Astrocyte (in vitro differentiated cells and primary cell): Measurements from ENCODE around the gene TTC9.

Experiments used
- EZH2 ChIP-seq: IDR thresholded peaks from 2 replicates; pipeline ENCODE4 v1.6.1; 2012; ENCODE audit warnings: mild to moderate bottlenecking, low read length, inconsistent platforms; ENCODE audit not compliant: insufficient read depth
- TF ChIP-seq, protein P1 (sequence below): IDR thresholded peaks from 2 replicates; pipeline ENCODE4 v1.5.1; 2011; ENCODE audit warnings: low read depth, mild to moderate bottlenecking, inconsistent platforms, low read length, moderate library complexity; ENCODE audit not compliant: insufficient read depth

- TF ChIP-seq, protein P1, sequence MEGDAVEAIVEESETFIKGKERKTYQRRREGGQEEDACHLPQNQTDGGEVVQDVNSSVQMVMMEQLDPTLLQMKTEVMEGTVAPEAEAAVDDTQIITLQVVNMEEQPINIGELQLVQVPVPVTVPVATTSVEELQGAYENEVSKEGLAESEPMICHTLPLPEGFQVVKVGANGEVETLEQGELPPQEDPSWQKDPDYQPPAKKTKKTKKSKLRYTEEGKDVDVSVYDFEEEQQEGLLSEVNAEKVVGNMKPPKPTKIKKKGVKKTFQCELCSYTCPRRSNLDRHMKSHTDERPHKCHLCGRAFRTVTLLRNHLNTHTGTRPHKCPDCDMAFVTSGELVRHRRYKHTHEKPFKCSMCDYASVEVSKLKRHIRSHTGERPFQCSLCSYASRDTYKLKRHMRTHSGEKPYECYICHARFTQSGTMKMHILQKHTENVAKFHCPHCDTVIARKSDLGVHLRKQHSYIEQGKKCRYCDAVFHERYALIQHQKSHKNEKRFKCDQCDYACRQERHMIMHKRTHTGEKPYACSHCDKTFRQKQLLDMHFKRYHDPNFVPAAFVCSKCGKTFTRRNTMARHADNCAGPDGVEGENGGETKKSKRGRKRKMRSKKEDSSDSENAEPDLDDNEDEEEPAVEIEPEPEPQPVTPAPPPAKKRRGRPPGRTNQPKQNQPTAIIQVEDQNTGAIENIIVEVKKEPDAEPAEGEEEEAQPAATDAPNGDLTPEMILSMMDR = no peak
- TF ChIP-seq EZH2 = no peak
Measured at GRCh38 chr14:70721542-70721941, 79.8 kb downstream of the TTC9 start.
